Measurements from ENCODE around the gene GPR17.

Gene GPR17

DNA sequence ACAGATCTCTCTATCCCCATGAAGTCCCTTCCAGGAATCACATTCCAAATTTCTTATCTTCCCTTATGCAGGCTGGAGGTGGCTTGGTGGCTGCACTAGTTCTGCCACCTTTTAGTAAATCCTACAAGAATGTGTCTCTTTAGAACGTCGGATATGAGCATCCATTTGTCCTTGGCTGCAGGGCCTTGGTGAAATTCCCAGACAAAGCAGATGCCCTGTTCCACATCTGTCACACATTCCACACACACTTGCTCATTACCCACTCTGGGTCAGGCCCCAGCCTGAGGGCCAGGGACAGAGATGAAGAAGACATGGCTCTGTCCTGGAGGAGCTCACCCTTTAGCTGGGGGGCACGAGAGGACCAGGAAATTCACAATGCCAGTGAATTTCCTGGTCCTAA, 31.2 kb upstream of the GPR17 start:
- no peak for DNase-seq

GRCh38 chr2:127615511-127616166, 30.3 kb upstream of the GPR17 start:
- DNase-seq: no peak

DNA sequence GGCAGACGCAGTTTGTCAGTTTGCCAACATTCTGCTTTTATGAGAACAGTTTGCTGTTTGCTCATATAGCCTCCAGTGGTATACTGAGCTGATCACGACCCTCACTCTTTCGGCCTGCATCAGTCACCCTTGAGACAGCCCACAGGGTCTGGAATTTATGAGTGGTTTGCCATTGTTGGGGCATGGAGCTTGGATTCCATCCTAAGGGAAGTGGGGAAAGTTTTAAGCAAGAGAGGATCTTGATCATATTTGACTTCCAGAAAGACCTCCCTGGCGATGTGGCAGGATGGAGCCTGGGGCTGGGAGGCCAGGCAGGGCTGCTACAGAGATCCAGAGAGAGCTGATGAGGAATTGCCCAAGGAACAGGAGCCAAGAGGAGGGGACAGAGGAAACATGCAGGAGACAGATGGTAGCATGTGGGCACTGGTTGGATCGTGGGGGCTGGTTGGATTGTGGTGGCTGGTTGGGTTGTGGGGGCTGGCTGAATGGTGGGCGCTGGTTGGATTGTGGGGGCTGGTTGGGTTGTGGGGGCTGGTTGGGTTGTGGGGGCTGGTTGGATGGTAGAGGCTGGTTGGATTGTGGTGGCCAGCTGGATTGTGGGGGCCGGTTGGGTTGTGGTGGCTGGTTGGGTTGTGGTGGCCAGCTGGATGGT, 27.3 kb upstream of the GPR17 start:
- DNase-seq: no peak

DNA sequence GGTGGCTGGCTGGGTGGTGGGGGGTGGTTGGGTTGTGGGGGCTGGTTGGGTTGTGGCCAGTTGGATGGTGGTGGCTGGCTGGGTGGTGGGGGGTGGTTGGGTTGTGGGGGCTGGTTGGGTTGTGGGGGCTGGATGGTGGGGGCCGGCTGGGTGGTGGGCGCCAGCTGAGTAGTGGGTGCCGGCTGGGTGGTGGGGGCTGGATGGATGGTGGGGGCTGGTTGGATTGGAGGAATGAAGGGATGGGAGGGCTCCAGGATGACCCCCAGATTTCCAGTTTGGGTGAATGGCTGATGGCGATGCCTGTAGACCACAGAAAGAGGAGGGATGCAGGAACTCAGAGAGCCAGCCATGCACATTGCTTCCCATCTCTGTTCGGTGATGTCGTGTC, 26.8 kb upstream of the GPR17 start:
- DNase-seq: no peak

GRCh38 chr2:127619877-127620705, 25.9 kb upstream of the GPR17 start:
- DNase-seq: no peak

- DNase-seq: no peak
These were observed 25.1 kb upstream of the GPR17 start for GRCh38 chr2:127620866-127621265.

- DNase-seq: no peak
These were observed 23.9 kb upstream of the GPR17 start for GRCh38 chr2:127621981-127622431.

DNA sequence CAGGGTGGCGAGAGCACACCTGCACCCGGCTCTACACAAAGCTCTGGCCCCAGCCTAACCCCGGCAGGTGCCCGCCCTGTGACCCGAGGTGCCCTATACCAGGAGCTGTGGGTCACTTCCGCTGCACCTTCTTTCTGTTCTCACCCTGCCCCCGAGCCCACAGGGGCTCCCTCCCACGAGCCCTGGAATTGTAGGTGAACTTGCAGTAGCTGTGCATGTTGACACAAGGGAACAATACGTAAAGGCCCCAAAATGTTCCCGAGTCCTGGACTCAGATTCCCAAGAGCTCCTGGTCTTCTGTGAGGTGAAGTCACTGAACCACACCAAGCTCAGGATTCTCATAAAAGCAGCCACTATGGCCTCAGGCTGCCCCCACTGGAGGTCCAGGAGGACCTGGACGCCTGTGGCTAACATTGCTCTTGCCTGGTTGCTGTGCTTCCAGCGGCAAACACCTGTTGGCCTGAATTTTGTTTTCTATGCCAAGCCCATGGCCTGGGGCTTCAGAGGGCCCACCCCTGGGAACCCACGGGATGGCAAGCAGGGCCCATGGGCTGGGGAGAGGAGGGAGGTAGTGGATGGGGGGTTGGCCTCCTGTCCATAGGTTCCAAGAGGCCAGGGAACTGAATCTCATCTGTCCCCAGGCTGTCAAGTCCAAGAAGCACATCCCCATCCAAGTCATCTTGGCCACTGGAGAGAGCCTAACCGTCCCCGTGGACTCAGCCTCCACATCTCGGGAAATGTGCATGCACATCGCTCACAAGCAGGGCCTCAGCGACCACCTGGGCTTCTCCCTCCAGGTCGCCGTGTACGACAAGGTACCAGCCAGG, 23.2 kb upstream of the GPR17 start:
- DNase-seq: no peak

DNA sequence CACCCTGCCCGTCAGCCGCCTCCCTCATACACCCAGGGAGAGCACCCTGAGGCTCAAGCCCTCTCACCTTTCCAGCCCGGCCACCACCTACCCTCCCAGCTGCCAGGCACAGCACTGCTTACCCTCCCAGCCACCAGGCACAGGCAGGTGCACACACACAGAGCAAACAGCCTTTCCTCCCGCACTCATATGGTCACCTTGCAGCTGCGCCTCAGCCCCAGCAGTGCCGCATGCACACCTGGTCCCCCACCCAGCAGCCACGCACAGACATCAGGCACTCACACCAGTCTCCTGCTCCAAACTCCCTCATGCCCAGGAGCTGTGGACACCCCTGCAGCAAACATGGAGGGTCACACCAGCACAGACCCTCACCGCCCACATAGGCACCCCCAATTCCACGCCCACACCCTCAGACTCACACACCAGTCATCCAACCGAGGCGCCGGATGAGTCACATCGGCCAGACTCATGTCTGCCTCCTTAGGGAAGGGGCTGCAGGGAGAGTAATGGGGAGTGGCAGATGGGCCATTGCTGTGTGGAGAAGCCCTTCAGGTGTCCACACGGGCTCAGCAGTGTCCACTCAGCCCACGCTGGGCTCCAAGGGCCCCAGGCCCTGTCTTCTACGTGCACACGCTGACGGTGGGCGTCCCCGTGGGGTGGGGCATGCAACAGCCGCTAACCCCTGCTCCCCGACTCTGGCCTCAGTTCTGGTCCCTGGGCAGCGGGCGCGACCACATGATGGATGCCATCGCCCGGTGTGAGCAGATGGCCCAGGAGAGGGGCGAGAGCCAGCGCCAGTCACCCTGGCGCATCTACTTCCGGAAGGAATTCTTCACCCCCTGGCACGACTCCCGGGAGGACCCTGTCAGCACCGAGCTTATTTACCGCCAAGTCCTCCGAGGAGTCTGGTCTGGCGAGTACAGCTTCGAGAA, 22.3 kb upstream of the GPR17 start:
- DNase-seq: no peak

DNA sequence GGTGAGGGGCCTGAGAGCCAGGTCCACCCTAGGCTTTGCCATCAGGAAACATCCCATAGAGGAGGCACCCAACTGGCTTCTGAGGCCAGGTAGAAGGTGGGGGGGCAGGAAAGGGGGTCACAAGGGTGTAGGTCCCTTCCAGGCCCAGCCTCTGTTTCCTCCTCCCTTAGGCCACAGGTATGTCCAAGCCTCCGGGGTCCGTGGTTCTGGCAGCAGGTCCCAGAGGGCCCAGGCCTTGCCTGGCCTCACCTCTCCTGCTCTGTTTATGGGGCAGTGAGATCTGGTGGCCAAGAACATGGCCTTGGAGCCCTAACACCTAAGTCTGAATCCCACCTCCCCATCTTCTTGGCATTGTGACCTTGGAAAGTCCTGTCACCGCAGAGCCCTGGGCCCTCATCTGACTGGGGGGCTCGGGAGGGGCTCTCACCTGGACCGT, 21.6 kb upstream of the GPR17 start:
- DNase-seq: no peak

GRCh38 chr2:127624756-127625571, 21.0 kb upstream of the GPR17 start:
- DNase-seq: no peak

DNA sequence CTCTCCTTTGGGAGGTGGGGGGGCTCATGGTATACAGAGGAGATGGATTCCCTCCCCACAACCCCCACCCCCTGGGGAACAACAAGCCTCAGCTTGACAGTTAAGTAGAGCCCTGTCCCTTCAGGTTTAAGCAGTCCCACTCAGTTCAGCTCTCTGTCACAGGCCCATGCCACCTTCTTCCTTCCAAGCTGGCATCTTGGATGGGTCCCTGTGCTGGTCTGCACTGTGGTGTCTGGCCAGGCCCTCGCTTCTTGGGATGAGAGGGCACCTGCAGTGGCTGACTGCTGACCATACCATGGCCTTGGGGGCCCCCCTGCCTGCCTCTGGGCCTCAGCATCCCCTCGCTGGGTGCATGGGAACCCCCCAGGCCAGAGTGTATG, 20.4 kb upstream of the GPR17 start:
- no peak for DNase-seq

DNA sequence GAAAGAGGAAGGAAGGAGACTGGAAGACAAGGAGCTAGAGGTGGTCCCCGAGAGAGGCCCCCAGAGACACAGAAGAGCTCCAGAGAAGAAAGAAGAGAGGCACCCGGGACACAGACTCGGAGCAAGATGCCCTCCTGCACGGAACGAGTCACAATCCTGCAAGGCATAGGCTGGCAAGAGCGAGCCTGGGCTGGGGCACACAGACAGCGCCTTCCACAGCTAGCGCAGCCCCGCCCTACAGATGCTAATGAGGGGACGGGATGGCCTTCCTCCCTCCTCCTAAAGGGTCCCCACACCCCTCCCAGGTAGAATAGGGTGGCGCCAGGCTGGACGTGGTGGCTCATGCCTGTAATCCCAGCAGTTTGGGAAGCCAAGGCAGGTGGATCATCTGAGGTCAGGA, 19.8 kb upstream of the GPR17 start:
- DNase-seq: no peak

- DNase-seq: no peak
These were observed 18.8 kb upstream of the GPR17 start for GRCh38 chr2:127626917-127627739.

DNA sequence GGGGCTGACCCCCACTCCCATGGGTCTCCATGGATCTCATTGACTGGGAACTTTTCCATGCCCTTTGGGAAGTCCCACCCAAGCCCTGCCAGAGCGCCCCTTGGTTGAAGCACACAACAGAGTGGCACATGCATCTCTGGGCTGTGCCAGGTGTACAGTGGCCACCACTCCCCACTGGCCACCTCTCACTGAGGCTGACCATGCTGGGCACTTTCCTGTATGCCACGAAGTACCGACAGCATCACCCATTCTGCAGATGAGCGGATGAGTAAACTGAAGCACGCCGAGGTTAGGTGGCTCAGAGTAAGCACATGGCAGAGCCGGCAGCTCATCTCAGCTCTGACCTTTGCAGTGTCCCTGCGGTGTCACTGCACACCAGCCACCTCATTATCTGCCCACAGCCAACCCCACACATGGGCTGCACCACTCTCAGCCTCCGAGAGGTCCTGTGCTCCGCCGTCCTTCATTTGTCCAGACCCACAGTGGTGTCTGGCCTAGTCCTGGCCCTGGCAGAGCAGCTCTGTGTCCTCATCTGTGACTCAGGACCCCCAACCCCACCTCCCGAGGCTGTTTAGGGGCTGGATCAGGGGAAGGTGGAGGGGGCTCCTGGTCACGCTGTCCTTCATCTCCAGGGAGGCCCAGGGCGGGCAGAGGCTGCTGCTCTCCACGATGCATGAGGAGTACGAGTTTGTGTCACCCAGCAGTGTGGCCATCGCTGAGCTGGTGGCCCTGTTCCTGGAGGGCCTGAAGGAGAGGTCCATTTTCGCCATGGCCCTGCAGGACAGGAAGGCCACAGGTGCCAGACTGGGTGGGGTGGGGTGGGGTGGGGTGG, 18.0 kb upstream of the GPR17 start:
- DNase-seq: no peak

GRCh38 chr2:127628767-127629614, 17.0 kb upstream of the GPR17 start:
- no peak for DNase-seq

DNA sequence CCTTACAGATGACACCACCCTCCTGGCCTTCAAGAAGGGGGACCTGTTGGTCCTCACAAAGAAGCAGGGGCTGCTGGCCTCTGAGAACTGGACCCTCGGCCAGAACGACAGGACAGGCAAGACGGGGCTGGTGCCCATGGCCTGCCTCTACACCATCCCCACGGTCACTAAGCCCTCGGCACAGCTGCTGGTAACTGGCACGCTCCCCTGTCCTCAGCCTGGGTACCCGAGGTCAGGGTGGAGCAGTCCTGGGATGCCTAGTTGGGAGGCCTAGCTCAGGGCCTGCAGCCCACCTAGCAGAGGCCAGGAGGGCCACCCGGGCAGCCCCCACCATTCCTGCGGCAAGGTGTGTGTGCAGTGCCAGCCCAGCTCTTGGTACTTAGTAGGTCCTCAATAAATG, 16.3 kb upstream of the GPR17 start:
- no peak for DNase-seq
